GM19395 (cell line): ENCODE measurements around the gene FGD6.
"Not testable (repeated sequence)": the region's sequence is repeated elsewhere in the genome, so short reads cannot be mapped to it uniquely, and the experiment has no call there.

Experiments
- ATAC-seq: cut with Tn5 transposase; IDR thresholded peaks from one replicate; pipeline ENCODE4 v1.9.1; 2021; ENCODE audit warnings: mild to moderate bottlenecking, moderate library complexity; ENCODE audit not compliant: unreplicated experiment

FGD6 gene

GRCh38 chr12:95206916-95207315 lies 10.4 kb downstream of the FGD6 start:
- ATAC-seq, result no peak

GRCh38 chr12:95205685-95206084 lies 11.6 kb downstream of the FGD6 start:
- ATAC-seq, result no peak

- no peak for ATAC-seq
These were observed 12.1 kb downstream of the FGD6 start for GRCh38 chr12:95205016-95205624.

- ATAC-seq, result no peak
These were observed 13.0 kb downstream of the FGD6 start for GRCh38 chr12:95204141-95204866.

- ATAC-seq, result no peak
These were observed 13.7 kb downstream of the FGD6 start for GRCh38 chr12:95203487-95204030.

- no peak for ATAC-seq
These were observed 14.4 kb downstream of the FGD6 start for GRCh38 chr12:95202691-95203486.

GRCh38 chr12:95201056-95201670 lies 16.1 kb downstream of the FGD6 start:
- ATAC-seq, result no peak

- no peak for ATAC-seq
These were observed 17.0 kb downstream of the FGD6 start for GRCh38 chr12:95200128-95200894.

GRCh38 chr12:95198914-95199313 lies 18.4 kb downstream of the FGD6 start:
- ATAC-seq, result no peak

GRCh38 chr12:95197636-95198035 lies 19.6 kb downstream of the FGD6 start:
- ATAC-seq, result no peak

GRCh38 chr12:95196875-95197569 lies 20.2 kb downstream of the FGD6 start:
- ATAC-seq, result not testable (repeated sequence)

GRCh38 chr12:95195122-95195521 lies 22.1 kb downstream of the FGD6 start:
- ATAC-seq, result no peak

GRCh38 chr12:95193139-95193538 lies 24.1 kb downstream of the FGD6 start:
- no peak for ATAC-seq

- ATAC-seq, result no peak
These were observed 25.0 kb downstream of the FGD6 start for GRCh38 chr12:95192271-95192670.

- ATAC-seq, result no peak
These were observed 26.1 kb downstream of the FGD6 start for GRCh38 chr12:95191060-95191696.

- no peak for ATAC-seq
These were observed 29.3 kb downstream of the FGD6 start for GRCh38 chr12:95187865-95188415.

GRCh38 chr12:95185854-95186253 lies 31.4 kb downstream of the FGD6 start:
- ATAC-seq, result no peak

GRCh38 chr12:95185072-95185471 lies 32.2 kb downstream of the FGD6 start:
- ATAC-seq, result no peak

GRCh38 chr12:95184121-95184520 lies 33.1 kb downstream of the FGD6 start:
- no peak for ATAC-seq
